Fibroblast of lung (primary cell): ENCODE measurements around the gene CCDC97.

ENCODE experiments used
- CTCF ChIP-seq, 2 donors: IDR thresholded peaks in 1 of 2; conservative IDR thresholded peaks in 1 of 2; 1 replicate in 1 of 2; 2 replicates in 1 of 2; pipeline ENCODE4 v1.5.1; 2011 to 2012; ENCODE audit warnings: low read length in 2 of 2, control low read depth in 1 of 2, inconsistent platforms in 1 of 2, low read depth in 1 of 2, mild to moderate bottlenecking in 1 of 2
- EZH2 ChIP-seq: IDR thresholded peaks from 2 replicates; pipeline ENCODE4 v1.5.1; 2012; ENCODE audit warnings: low read length, control low read depth, mild to moderate bottlenecking; ENCODE audit errors: missing control alignments

DNA sequence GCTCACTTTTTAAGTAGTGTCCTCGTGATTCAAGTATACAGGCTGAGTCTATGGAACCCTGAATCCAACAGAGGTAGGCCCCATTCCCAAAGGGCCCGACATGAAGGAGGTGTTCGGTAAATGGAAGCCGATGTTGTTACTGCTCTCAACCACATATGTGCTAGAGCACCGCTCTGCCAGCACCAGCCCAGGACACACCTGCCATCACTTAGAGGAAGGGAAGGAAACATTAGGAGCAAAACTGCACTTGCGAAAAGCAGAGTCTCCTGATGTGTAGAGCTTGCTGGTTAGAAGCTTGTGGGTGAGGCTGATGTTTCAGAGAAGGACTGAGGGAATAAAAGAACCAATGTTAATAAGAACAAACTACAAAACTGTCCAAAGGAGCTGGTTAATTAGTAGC, 9.4 kb upstream of the CCDC97 start:
- TF ChIP-seq EZH2 (no peak), CTCF (conservative IDR thresholded peaks at IDR 0.05 in 1 of 2, IDR thresholded peaks at IDR 0.05 in 1 of 2; ENCODE audit: low read depth in 1 of 2, low read length in 2 of 2) (no peak)
